Endothelial cell of umbilical vein (primary cell): ENCODE measurements around the gene SMIM36. TPM values are rescaled to one million over a fixed set of nuclear protein-coding genes. Genes with fewer than 3 reads are reported as not detected.
"Not testable (repeated sequence)": the region's sequence is repeated elsewhere in the genome, so short reads cannot be mapped to it uniquely, and the experiment has no call there.

ENCODE experiments used
- BruUV-seq: library from RNA; stranded (reverse); fragments of 400-500 nt; replicated peaks from 2 replicates; lab custom pipeline; 2021; lab: Mats Ljungman, UMichigan
- CTCF ChIA-PET: fragments of 300-600, 350-600 bp; sonication (Branson Sonifier 250); formaldehyde crosslinking; loops from one replicate; lab custom pipeline; 2021; ENCODE audit warnings: antibody characterized with exemption, inconsistent platforms; lab: Charles Lee
- POLR2A ChIA-PET: fragments of 300-600, 350-600 bp; sonication (Branson Sonifier 250); formaldehyde crosslinking; loops from one replicate; lab custom pipeline; 2021; ENCODE audit warnings: antibody characterized with exemption, inconsistent platforms; lab: Charles Lee
- DNase-seq: peaks from one replicate; pipeline ENCODE4 v3.0.0-alpha.2; 2011; ENCODE audit warnings: low read depth, low spot score
- FAIRE-seq: peaks from 2 replicates; lab custom pipeline; 2011; peaks lifted over from hg19 to GRCh38; lab: Jason Lieb, UNC
- H2AFZ ChIP-seq: 2 replicates; pipeline ENCODE4 v1.6.0; 2012; ENCODE audit warnings: low read depth, low read length, control low read depth, inconsistent platforms
- H3K27ac ChIP-seq: 2 replicates; pipeline ENCODE4 v1.5.1; 2011; ENCODE audit warnings: low read depth, mild to moderate bottlenecking, control low read depth, low read length, moderate library complexity; ENCODE audit not compliant: insufficient read depth
- H3K27me3 ChIP-seq, 2 experiments: 2 replicates each; pipeline versions ENCODE4 v1.6.0 to v1.6.1; 2011; ENCODE audit warnings: low read length in 2 of 2, mixed read lengths in 1 of 2; ENCODE audit not compliant: control insufficient read depth in 2 of 2, insufficient read depth in 2 of 2
- H3K36me3 ChIP-seq, 2 experiments: 2 replicates in 1 of 2; 3 replicates in 1 of 2; pipeline ENCODE4 v1.5.1; 2011; ENCODE audit warnings: low read length in 2 of 2, mild to moderate bottlenecking in 1 of 2, moderate library complexity in 1 of 2; ENCODE audit not compliant: control insufficient read depth in 2 of 2, insufficient read depth in 2 of 2; ENCODE audit errors: extremely low read depth in 1 of 2
- H3K4me1 ChIP-seq: 3 replicates; pipeline ENCODE4 v1.5.1; 2011; ENCODE audit warnings: mild to moderate bottlenecking, low read length; ENCODE audit not compliant: control insufficient read depth, insufficient read depth; ENCODE audit errors: extremely low read depth
- H3K4me2 ChIP-seq: 2 replicates; pipeline ENCODE4 v1.6.1; 2011; ENCODE audit warnings: low read length, control low read depth, mixed read lengths; ENCODE audit not compliant: insufficient read depth
- H3K4me3 ChIP-seq, 3 experiments: fragments of 200-600 bp in 1 of 3; sonication (generic), shearing (Covaris generic) in 1 of 3; replicated peaks in 1 of 3; 2 replicates each; pipeline ENCODE4 v1.5.1; 2011 to 2016; ENCODE audit warnings: control low read depth in 3 of 3, low read length in 3 of 3, mild to moderate bottlenecking in 2 of 3, inconsistent platforms in 1 of 3, low read depth in 1 of 3, moderate library complexity in 1 of 3; ENCODE audit not compliant: insufficient read depth in 1 of 3
- H3K79me2 ChIP-seq: 2 replicates; pipeline ENCODE4 v1.6.0; 2012; ENCODE audit warnings: low read length, inconsistent platforms; ENCODE audit not compliant: control insufficient read depth, insufficient read depth
- H3K9ac ChIP-seq: replicated peaks from 2 replicates; pipeline ENCODE3; 2011; ENCODE audit warnings: low read length, control low read depth; ENCODE audit not compliant: insufficient read depth; ENCODE audit errors: extremely low read depth
- H3K9me1 ChIP-seq: replicated peaks from 3 replicates; pipeline ENCODE4 v1.6.0; 2011; ENCODE audit warnings: mild to moderate bottlenecking, low read length; ENCODE audit not compliant: control insufficient read depth, insufficient read depth; ENCODE audit errors: extremely low read depth
- H3K9me3 ChIP-seq: replicated peaks from 2 replicates; pipeline ENCODE4 v1.5.1; 2012; ENCODE audit warnings: low read length, inconsistent platforms; ENCODE audit not compliant: control insufficient read depth, insufficient read depth
- H4K20me1 ChIP-seq: replicated peaks from 2 replicates; pipeline ENCODE3; 2011; ENCODE audit warnings: mild to moderate bottlenecking, low read length; ENCODE audit not compliant: control insufficient read depth, insufficient read depth; ENCODE audit errors: extremely low read depth
- EZH2 ChIP-seq: IDR thresholded peaks from 2 replicates; pipeline ENCODE4 v1.6.1; 2012; ENCODE audit warnings: borderline replicate concordance, low read depth, mild to moderate bottlenecking, moderate library complexity, low read length, inconsistent platforms; ENCODE audit not compliant: severe bottlenecking
- FOS ChIP-seq: IDR thresholded peaks from 2 replicates; pipeline ENCODE4 v1.6.1; 2011; ENCODE audit warnings: mild to moderate bottlenecking, low read length, moderate library complexity, borderline replicate concordance; ENCODE audit not compliant: insufficient read depth
- GATA2 ChIP-seq: IDR thresholded peaks from 2 replicates; pipeline ENCODE4 v1.7.0; 2011; ENCODE audit warnings: low read depth, mild to moderate bottlenecking, moderate library complexity, mixed read lengths, low read length; ENCODE audit not compliant: insufficient read length, insufficient read depth
- MYC ChIP-seq: IDR thresholded peaks from one replicate; pipeline ENCODE4 v1.6.1; 2011; ENCODE audit warnings: mild to moderate bottlenecking, low read depth, low read length
- POLR2AphosphoS5 ChIP-seq: IDR thresholded peaks from 2 replicates; pipeline ENCODE4 v1.6.1; 2012; ENCODE audit warnings: low read depth, mild to moderate bottlenecking, control low read depth, low read length, moderate library complexity; ENCODE audit not compliant: insufficient read depth
- dilution Hi-C: fragments of 300-500 bp; cut with MboI; formaldehyde crosslinking; loops from one replicate; pipeline ENCODE4 v1.15.0; 2019; ENCODE audit warnings: low sequenced_read_pairs; ENCODE audit not compliant: extremely low pct_ligation_motif_present
- intact Hi-C: fragments of 100-400 bp; cut with micrococcal nuclease; formaldehyde crosslinking; loops from one replicate; pipeline ENCODE4 v1.10.0; 2022
- polyA plus RNA-seq, 4 experiments: library from polyadenylated mRNA; depleted of rRNA in 3 of 4; stranded (reverse) in 3 of 4; unstranded in 1 of 4; fragments of >200 nt; gene quantifications; 2 replicates each; pipeline versions ENCODE4 v1.2.1 to v1.2.3, GENCODE V29; 2011 to 2012; ENCODE audit warnings: missing spikeins in 1 of 4
- total RNA-seq: library from RNA; stranded (reverse); gene quantifications from 2 replicates; pipeline ENCODE4 v1.2.3, GENCODE V29; 2021

The SMIM36 gene
- total and polyA plus RNA-seq, 2 donors (not counting 3 experiments of a cell fraction or from before 2014, with no cell fraction given) = not detected

DNA sequence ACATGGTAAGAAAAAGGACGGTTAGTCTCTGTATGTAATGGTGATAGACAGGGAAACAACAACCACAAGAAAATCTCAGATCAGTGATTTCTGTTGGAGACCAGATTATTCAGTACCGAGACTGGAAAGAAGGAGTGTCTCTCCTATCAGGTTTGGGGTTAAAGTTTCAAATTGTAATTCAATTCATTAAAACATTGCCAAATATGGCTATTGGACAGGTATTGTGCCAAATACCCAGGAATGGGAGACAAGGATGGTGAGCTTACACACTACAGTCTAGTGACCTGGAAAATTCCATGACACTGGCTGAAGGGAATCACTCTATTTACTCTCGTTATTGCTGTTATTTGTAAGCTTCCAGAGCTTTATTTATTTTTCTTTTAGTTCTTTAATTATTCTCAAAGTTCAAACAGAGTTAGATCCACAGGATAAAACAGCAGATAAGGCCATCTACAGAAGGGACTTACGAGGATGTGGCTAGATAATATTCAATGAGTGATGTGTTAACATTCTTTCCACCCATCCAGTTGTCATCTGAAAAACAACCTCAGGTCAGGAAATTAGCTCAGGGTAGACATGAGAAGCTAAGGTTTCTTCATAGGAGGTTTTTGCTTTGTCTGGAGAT lies 64.6 kb downstream of the SMIM36 start:
- intact Hi-C loops (no loop called here), dilution Hi-C loops (no loop called here)
- Histone ChIP-seq H3K9me3 (no peaks in the 10 kb centered on the region), H3K4me3 (no peak overlapping the region), H3K9ac (no peak overlapping the region), H3K79me2 (no peaks in the 10 kb centered on the region), H3K36me3 (no peaks in the 10 kb centered on the region), H3K27me3 (no peaks in the 10 kb centered on the region), H3K9me1 (no peaks in the 10 kb centered on the region), H4K20me1 (no peaks in the 10 kb centered on the region), H3K4me2 (no peak overlapping the region), H3K27ac (no peak overlapping the region), H2AFZ (no peak overlapping the region), H3K4me1 (peaks cover 6% of the 10 kb centered on the region)
- TF ChIP-seq POLR2AphosphoS5 = no peak
- TF ChIP-seq FOS = no peak
- no peak for TF ChIP-seq GATA2
- no peak for TF ChIP-seq EZH2
- TF ChIP-seq MYC = no peak
- POLR2A ChIA-PET = no interaction called here
- FAIRE-seq (no peak), DNase-seq (no peak)
- CTCF ChIA-PET = interaction anchor here (0.6 to 1.2 kb wide), 2 partner anchors 11 to 13 kb away, joined by 3 read pairs; no protein-coding TSS in a partner anchor
- no TSS peak for BruUV-seq

GRCh38 chr17:55446004-55446403 lies 65.2 kb downstream of the SMIM36 start:
- dilution Hi-C loops, H3K27ac ChIP-seq, intact Hi-C loops, H3K4me1 ChIP-seq, H3K4me3 ChIP-seq, H3K4me2 ChIP-seq, H3K79me2 ChIP-seq, H2AFZ ChIP-seq, FAIRE-seq, H3K9me1 ChIP-seq, DNase-seq, BruUV-seq, H4K20me1 ChIP-seq, H3K9ac ChIP-seq, H3K27me3 ChIP-seq, H3K9me3 ChIP-seq, H3K36me3 ChIP-seq, POLR2A ChIA-PET: not testable (repeated sequence)
- CTCF ChIA-PET = interaction anchor here (1.1 kb wide), 1 partner anchor 20 kb away, joined by 3 read pairs; no protein-coding TSS in a partner anchor
